ENCODE data around the gene ACLY.

DNA sequence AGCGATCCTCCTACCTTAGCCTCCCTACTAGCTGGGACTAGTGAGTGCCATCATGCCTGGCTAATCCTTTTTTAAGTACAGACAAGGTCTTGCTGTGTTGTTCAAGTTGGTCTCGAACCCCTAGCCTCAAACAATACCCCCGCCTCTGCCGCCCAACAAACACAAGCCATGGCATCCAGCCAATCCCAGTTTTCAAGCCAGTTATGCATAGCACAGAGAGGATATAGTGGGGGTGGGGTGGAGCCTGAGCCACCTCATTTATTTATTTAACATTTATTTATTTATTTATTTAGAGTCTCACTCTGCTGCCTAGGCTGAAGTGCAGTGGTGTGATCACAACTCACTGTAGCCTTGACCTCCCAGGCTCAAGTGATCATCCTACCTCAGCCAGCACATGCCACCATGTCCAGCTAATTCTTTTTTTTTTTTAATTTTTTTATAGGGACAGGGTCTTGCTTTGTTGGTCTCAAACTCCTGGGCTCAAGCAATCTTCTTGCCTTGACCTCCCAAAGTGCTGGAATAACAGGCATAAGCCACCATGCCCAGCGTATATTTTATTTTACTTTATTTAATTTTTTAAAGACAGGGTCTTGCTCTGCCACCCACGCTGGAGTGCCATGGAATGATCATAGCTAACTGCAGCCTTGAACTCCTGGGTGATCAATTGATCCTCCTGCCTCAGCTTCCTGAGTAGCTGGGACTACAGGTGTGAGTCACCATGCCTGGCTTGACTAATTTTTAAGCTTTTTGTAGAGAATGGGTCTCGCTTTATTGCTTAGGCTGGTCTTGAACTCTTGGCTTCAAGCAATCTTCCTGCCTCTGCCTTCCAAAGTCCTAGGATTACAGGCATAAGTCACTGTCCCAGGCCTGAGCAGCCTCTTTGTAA, 27.4 kb downstream of the ACLY start:
- TF ChIP-seq, protein P1, sequence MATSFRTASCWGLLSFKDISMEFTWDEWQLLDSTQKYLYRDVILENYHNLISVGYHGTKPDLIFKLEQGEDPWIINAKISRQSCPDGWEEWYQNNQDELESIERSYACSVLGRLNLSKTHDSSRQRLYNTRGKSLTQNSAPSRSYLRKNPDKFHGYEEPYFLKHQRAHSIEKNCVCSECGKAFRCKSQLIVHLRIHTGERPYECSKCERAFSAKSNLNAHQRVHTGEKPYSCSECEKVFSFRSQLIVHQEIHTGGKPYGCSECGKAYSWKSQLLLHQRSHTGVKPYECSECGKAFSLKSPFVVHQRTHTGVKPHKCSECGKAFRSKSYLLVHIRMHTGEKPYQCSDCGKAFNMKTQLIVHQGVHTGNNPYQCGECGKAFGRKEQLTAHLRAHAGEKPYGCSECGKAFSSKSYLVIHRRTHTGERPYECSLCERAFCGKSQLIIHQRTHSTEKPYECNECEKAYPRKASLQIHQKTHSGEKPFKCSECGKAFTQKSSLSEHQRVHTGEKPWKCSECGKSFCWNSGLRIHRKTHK (tag by site-specific recombination; IDR thresholded peaks at IDR 0.05): no peak
- TF ChIP-seq KLF9 (tag by site-specific recombination; IDR thresholded peaks at IDR 0.05; ENCODE audit: low read depth) (no peak), ZNF416 (tag by site-specific recombination; IDR thresholded peaks at IDR 0.05) (no peak), ZNF423 (tag by site-specific recombination; IDR thresholded peaks at IDR 0.05) (no peak), ZNF596 (tag by site-specific recombination; IDR thresholded peaks at IDR 0.05) (no peak), YY1 (tag by site-specific recombination; IDR thresholded peaks at IDR 0.05) (no peak), ZNF560 (tag by site-specific recombination; IDR thresholded peaks at IDR 0.05; ENCODE audit: borderline replicate concordance) (no peak), MZF1 (tag by site-specific recombination; IDR thresholded peaks at IDR 0.05; ENCODE audit: borderline replicate concordance) (no peak), ZNF530 (tag by site-specific recombination; IDR thresholded peaks at IDR 0.05; ENCODE audit: low read depth) (no peak)
- TF ChIP-seq, protein P2, sequence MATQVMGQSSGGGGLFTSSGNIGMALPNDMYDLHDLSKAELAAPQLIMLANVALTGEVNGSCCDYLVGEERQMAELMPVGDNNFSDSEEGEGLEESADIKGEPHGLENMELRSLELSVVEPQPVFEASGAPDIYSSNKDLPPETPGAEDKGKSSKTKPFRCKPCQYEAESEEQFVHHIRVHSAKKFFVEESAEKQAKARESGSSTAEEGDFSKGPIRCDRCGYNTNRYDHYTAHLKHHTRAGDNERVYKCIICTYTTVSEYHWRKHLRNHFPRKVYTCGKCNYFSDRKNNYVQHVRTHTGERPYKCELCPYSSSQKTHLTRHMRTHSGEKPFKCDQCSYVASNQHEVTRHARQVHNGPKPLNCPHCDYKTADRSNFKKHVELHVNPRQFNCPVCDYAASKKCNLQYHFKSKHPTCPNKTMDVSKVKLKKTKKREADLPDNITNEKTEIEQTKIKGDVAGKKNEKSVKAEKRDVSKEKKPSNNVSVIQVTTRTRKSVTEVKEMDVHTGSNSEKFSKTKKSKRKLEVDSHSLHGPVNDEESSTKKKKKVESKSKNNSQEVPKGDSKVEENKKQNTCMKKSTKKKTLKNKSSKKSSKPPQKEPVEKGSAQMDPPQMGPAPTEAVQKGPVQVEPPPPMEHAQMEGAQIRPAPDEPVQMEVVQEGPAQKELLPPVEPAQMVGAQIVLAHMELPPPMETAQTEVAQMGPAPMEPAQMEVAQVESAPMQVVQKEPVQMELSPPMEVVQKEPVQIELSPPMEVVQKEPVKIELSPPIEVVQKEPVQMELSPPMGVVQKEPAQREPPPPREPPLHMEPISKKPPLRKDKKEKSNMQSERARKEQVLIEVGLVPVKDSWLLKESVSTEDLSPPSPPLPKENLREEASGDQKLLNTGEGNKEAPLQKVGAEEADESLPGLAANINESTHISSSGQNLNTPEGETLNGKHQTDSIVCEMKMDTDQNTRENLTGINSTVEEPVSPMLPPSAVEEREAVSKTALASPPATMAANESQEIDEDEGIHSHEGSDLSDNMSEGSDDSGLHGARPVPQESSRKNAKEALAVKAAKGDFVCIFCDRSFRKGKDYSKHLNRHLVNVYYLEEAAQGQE (tag by site-specific recombination; IDR thresholded peaks at IDR 0.05): no peak
- TF ChIP-seq, protein P3, sequence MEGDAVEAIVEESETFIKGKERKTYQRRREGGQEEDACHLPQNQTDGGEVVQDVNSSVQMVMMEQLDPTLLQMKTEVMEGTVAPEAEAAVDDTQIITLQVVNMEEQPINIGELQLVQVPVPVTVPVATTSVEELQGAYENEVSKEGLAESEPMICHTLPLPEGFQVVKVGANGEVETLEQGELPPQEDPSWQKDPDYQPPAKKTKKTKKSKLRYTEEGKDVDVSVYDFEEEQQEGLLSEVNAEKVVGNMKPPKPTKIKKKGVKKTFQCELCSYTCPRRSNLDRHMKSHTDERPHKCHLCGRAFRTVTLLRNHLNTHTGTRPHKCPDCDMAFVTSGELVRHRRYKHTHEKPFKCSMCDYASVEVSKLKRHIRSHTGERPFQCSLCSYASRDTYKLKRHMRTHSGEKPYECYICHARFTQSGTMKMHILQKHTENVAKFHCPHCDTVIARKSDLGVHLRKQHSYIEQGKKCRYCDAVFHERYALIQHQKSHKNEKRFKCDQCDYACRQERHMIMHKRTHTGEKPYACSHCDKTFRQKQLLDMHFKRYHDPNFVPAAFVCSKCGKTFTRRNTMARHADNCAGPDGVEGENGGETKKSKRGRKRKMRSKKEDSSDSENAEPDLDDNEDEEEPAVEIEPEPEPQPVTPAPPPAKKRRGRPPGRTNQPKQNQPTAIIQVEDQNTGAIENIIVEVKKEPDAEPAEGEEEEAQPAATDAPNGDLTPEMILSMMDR (tag by site-specific recombination; IDR thresholded peaks at IDR 0.05): no peak

All from HEK293 (cell line).